ENCODE results near the gene GATA5. TPM values are rescaled to one million over a fixed set of nuclear protein-coding genes. Genes with fewer than 3 reads are reported as not detected.

GATA5 gene
- total RNA-seq, 4 donors from 2014 or later: 1.7 to 48.3 (median 39.5) TPM

- Histone ChIP-seq H3K9me3 (no peaks in the 10 kb centered on the region), H3K36me3 (peaks cover 0 to 3% (median 0%) of the 10 kb centered on the region in 3 donors), H3K27me3 (no peaks in the 10 kb centered on the region), H3K4me3 (no peak overlapping the region), H3K4me1 (no peaks in the 10 kb centered on the region), H3K27ac (no peak overlapping the region)
- no peak for DNase-seq
- TF ChIP-seq CTCF (IDR thresholded peaks at IDR 0.05): no peak
- TF ChIP-seq POLR2A (IDR thresholded peaks at IDR 0.05): no peak
These were observed 16.3 kb downstream of the GATA5 start for GRCh38 chr20:62459488-62459887.

- Histone ChIP-seq H3K27me3 (no peaks in the 10 kb centered on the region), H3K27ac (no peak overlapping the region), H3K4me3 (no peak overlapping the region), H3K9me3 (no peaks in the 10 kb centered on the region), H3K4me1 (no peaks in the 10 kb centered on the region), H3K36me3 (no peaks in the 10 kb centered on the region)
- no peak for TF ChIP-seq CTCF (IDR thresholded peaks at IDR 0.05)
- TF ChIP-seq POLR2A (IDR thresholded peaks at IDR 0.05): no peak
- no peak for DNase-seq
These were observed 17.2 kb downstream of the GATA5 start for GRCh38 chr20:62458275-62459251.

GRCh38 chr20:62457831-62458230 is 18.0 kb downstream of the GATA5 start:
- no peak overlapping the region for H3K4me3 ChIP-seq
- TF ChIP-seq CTCF (IDR thresholded peaks at IDR 0.05) (no peak), POLR2A (IDR thresholded peaks at IDR 0.05) (no peak)
- H3K36me3 ChIP-seq: no peaks in the 10 kb centered on the region
- H3K27ac ChIP-seq: no peak overlapping the region
- no peaks in the 10 kb centered on the region for H3K9me3 ChIP-seq
- no peaks in the 10 kb centered on the region for H3K27me3 ChIP-seq
- peaks cover 0 to 3% (median 0%) of the 10 kb centered on the region in 4 donors for H3K4me1 ChIP-seq
- DNase-seq: no peak

- H3K36me3 ChIP-seq: no peaks in the 10 kb centered on the region
- H3K4me1 ChIP-seq: peaks cover 0 to 8% (median 0%) of the 10 kb centered on the region in 4 donors
- no peak for DNase-seq
- no peak overlapping the region for H3K27ac ChIP-seq
- TF ChIP-seq POLR2A (IDR thresholded peaks at IDR 0.05) (no peak), CTCF (IDR thresholded peaks at IDR 0.05) (no peak)
- no peaks in the 10 kb centered on the region for H3K27me3 ChIP-seq
- H3K4me3 ChIP-seq: no peak overlapping the region
- H3K9me3 ChIP-seq: no peaks in the 10 kb centered on the region
These were observed 18.7 kb downstream of the GATA5 start for GRCh38 chr20:62457098-62457497.

GRCh38 chr20:62455929-62456328 is 19.9 kb downstream of the GATA5 start:
- Histone ChIP-seq H3K4me1 (peaks cover 0 to 8% (median 0%) of the 10 kb centered on the region in 4 donors), H3K9me3 (no peaks in the 10 kb centered on the region), H3K36me3 (no peaks in the 10 kb centered on the region), H3K27ac (no peak overlapping the region), H3K4me3 (no peak overlapping the region), H3K27me3 (no peaks in the 10 kb centered on the region)
- no peak for TF ChIP-seq CTCF (IDR thresholded peaks at IDR 0.05)
- no peak for TF ChIP-seq POLR2A (IDR thresholded peaks at IDR 0.05)
- DNase-seq: no peak
